ENCODE results near the gene BHMT.
A peak's percentile ranks its signal among the peaks of the same experiment; 100 is the strongest.

Gene BHMT

GRCh38 chr5:79111387-79111959 is at the start of gene BHMT:
BHMT (plus strand) TSS chr5:79111809; CDS start chr5:79111886, 77 bp downstream.
- no peak for TF ChIP-seq GATA2 (IDR thresholded peaks at IDR 0.05; ENCODE audit: low read depth, low read length)
- no peak for TF ChIP-seq GATA3 (IDR thresholded peaks at IDR 0.05; ENCODE audit: low read depth, low read length)

- TF ChIP-seq GATA3 (IDR thresholded peaks at IDR 0.05; ENCODE audit: low read depth, low read length) (no peak), GATA2 (IDR thresholded peaks at IDR 0.05; ENCODE audit: low read depth, low read length) (no peak)
Measured at GRCh38 chr5:79062436-79062835, 49.2 kb upstream of the BHMT start.

GRCh38 chr5:79069488-79070349 is 41.9 kb upstream of the BHMT start, which contains the start of the genes BHMT2 and DMGDH:
BHMT2 (plus strand) TSS chr5:79069767; CDS start chr5:79069783, 16 bp downstream.
DMGDH (minus strand) TSS chr5:79069674; CDS start chr5:79069620, 54 bp downstream.
- TF ChIP-seq GATA3 (IDR thresholded peaks at IDR 0.05; ENCODE audit: low read depth, low read length) (no peak), GATA2 (IDR thresholded peaks at IDR 0.05; ENCODE audit: low read depth, low read length) (no peak)

GRCh38 chr5:79070350-79070667 is 41.3 kb upstream of the BHMT start:
- TF ChIP-seq GATA3 (IDR thresholded peaks at IDR 0.05; ENCODE audit: low read depth, low read length) (no peak), GATA2 (IDR thresholded peaks at IDR 0.05; ENCODE audit: low read depth, low read length) (no peak)

GRCh38 chr5:79074641-79075040 is 37.0 kb upstream of the BHMT start:
- TF ChIP-seq GATA3 (IDR thresholded peaks at IDR 0.05; ENCODE audit: low read depth, low read length) (no peak), GATA2 (IDR thresholded peaks at IDR 0.05; ENCODE audit: low read depth, low read length) (no peak)

- TF ChIP-seq GATA2 (IDR thresholded peaks at IDR 0.05; ENCODE audit: low read depth, low read length): no peak
- TF ChIP-seq GATA3 (IDR thresholded peaks at IDR 0.05; ENCODE audit: low read depth, low read length): no peak
Measured at GRCh38 chr5:79075646-79076426, 35.8 kb upstream of the BHMT start.

GRCh38 chr5:79076819-79077218 is 34.8 kb upstream of the BHMT start:
- TF ChIP-seq GATA2 (IDR thresholded peaks at IDR 0.05; ENCODE audit: low read depth, low read length): no peak
- TF ChIP-seq GATA3 (IDR thresholded peaks at IDR 0.05; ENCODE audit: low read depth, low read length): no peak

- TF ChIP-seq GATA2 (IDR thresholded peaks at IDR 0.05; ENCODE audit: low read depth, low read length): no peak; the same call in 1 of the 2 replicates
- TF ChIP-seq GATA3 (IDR thresholded peaks at IDR 0.05; ENCODE audit: low read depth, low read length): no peak
Measured at GRCh38 chr5:79077680-79078365, 33.8 kb upstream of the BHMT start.

GRCh38 chr5:79080804-79081203 is 30.8 kb upstream of the BHMT start:
- TF ChIP-seq GATA2 (IDR thresholded peaks at IDR 0.05; ENCODE audit: low read depth, low read length): no peak
- no peak for TF ChIP-seq GATA3 (IDR thresholded peaks at IDR 0.05; ENCODE audit: low read depth, low read length)

- no peak for TF ChIP-seq GATA2 (IDR thresholded peaks at IDR 0.05; ENCODE audit: low read depth, low read length)
- no peak for TF ChIP-seq GATA3 (IDR thresholded peaks at IDR 0.05; ENCODE audit: low read depth, low read length)
Measured at GRCh38 chr5:79081779-79082178, 29.8 kb upstream of the BHMT start.

- no peak for TF ChIP-seq GATA2 (IDR thresholded peaks at IDR 0.05; ENCODE audit: low read depth, low read length)
- TF ChIP-seq GATA3 (IDR thresholded peaks at IDR 0.05; ENCODE audit: low read depth, low read length): no peak
Measured at GRCh38 chr5:79086116-79086515, 25.5 kb upstream of the BHMT start.

GRCh38 chr5:79088507-79088906 is 23.1 kb upstream of the BHMT start:
- TF ChIP-seq GATA3 (IDR thresholded peaks at IDR 0.05; ENCODE audit: low read depth, low read length) (no peak), GATA2 (IDR thresholded peaks at IDR 0.05; ENCODE audit: low read depth, low read length) (no peak)

- TF ChIP-seq GATA2 (IDR thresholded peaks at IDR 0.05; ENCODE audit: low read depth, low read length): no peak
- no peak for TF ChIP-seq GATA3 (IDR thresholded peaks at IDR 0.05; ENCODE audit: low read depth, low read length)
Measured at GRCh38 chr5:79091064-79091463, 20.5 kb upstream of the BHMT start.

GRCh38 chr5:79093762-79094161 is 17.8 kb upstream of the BHMT start:
- TF ChIP-seq GATA2 (IDR thresholded peaks at IDR 0.05; ENCODE audit: low read depth, low read length) (peak; percentile 97), GATA3 (IDR thresholded peaks at IDR 0.05; ENCODE audit: low read depth, low read length) (peak; percentile 92)
